GM19467 (cell line): ENCODE data around the gene PRRC2C.
"Not testable (repeated sequence)": the region's sequence is repeated elsewhere in the genome, so short reads cannot be mapped to it uniquely, and the experiment has no call there.

Experiments used
- ATAC-seq: cut with Tn5 transposase; IDR thresholded peaks from one replicate; pipeline ENCODE4 v1.9.1; 2021; ENCODE audit warnings: mild to moderate bottlenecking, moderate library complexity; ENCODE audit not compliant: unreplicated experiment

Gene PRRC2C

DNA sequence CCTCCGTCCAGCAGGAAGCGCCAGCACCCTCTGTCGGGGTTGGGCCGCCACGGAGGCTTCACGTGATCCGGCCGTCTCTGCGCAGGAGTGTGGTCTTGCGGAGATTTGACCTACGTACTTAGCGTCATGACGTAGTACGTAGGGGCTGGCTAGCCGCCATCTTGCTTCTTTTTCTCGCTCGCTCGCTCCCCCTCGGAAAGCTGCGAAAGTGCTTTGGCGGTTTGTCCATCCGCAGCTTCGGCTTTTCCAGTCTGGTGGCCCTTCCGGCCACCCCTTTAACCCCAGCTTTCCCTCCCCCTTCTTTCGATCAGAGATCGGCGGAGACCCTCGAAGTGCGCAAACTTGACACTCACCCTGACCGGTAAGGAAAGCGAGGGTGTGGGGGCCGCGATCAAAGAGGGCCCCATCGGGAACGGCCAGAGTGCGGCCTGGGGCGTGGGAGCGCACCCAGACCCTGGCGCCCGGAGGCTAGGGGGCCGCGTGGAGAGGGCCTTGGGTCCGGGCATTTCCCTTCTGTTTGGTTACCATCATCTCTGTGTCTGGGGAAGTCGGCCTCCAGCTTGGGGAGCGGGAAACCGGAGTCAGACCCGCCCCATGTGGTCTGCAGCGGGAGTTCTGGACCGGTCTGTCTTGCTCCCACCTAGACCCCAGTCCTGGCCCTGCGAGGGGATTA is at the start of gene PRRC2C:
Gene PRRC2C, plus strand, starts transcription at position 156 of the 673 bp plus-strand sequence. CDS start 26,559 bp downstream, outside the sequence.
- ATAC-seq: peak; percentile 95

DNA sequence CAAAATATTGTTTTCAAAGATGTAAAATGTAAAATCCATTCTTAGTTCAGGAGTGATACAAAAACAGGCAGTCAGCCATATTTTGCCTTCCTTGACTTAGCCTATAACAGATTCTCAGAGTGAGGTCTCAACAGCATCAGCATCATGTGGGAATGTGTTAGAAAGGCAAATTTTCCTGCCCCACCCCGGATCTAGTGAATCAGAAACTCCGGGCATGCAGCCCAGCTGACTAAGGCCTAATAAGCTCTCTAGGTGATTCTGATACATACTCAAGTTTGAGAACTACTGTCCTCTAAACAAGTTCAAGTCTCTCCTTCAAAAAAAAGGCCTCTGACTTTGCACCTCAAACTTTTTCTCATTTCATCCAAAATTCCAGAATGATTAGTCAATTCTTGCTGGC is 46.9 kb upstream of the PRRC2C start:
- no peak for ATAC-seq

GRCh38 chr1:171440201-171440600 is 45.1 kb upstream of the PRRC2C start:
- ATAC-seq: not testable (repeated sequence)

DNA sequence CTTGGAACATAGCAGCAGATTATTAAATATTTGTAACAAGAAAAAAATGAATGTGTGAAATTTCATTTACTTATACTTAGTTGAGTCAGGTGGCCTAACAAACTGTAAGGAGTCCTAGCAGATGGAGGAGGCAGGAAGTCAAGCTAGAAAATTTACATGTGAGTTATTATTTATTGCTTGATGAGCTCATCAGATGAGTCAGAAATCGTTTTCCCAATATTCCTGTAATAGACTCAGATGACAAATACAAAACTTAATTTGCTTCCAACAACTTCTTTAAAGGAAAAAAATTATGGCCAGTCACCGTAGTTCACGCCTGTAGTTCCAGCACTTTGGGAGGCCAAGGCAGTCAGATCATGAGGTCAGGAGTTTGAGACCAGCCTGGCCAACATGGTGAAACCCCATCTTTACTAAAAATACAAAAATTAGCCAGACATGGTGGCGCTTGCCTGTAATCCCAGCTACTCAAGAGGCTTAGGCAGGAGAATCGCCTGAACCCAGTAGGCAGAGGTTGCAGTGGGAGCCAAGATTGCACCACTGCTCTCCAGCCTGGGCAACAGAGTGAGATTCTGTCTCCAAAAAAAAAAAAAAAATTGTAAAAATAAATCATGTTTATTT is 43.9 kb upstream of the PRRC2C start:
- ATAC-seq: not testable (repeated sequence)

- no peak for ATAC-seq
These were observed 38.9 kb upstream of the PRRC2C start for GRCh38 chr1:171446386-171446785.

DNA sequence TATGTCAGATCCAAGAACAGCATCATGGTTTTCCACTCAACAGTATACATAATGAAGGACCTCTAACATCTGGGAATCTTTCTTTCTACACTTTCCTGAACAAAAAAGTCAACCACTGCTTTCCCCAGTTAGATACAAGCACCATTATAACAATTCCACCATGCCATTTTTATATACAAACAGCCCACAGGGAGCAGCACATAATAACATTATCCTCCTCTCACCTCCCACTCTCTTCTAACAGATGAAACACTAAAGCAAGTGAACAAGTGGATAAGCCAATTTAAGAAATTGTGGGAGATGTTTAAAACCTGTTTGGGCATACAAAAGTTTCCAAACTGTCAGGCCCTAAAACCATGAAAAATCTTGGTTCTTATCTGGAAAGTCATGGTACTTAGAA is 29.4 kb upstream of the PRRC2C start:
- no peak for ATAC-seq

DNA sequence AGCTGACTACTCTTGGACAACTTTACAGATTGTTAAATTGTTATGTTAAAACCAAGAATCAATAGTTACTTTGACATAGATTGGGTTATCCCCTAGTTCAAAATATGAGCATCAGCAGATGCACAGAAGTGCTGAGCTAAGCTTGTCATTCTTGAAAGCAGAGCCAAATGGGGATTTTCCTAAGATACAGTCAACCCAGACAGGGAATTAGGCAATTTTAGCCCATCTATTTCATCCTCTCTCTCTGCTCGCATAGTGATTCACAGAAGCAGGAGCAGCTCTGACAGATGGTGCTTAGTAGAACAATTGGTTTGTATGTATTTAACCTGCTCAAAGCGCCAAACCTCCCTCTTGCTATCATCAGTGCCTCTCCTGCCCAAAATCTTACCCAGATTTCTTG is 27.9 kb upstream of the PRRC2C start:
- no peak for ATAC-seq

DNA sequence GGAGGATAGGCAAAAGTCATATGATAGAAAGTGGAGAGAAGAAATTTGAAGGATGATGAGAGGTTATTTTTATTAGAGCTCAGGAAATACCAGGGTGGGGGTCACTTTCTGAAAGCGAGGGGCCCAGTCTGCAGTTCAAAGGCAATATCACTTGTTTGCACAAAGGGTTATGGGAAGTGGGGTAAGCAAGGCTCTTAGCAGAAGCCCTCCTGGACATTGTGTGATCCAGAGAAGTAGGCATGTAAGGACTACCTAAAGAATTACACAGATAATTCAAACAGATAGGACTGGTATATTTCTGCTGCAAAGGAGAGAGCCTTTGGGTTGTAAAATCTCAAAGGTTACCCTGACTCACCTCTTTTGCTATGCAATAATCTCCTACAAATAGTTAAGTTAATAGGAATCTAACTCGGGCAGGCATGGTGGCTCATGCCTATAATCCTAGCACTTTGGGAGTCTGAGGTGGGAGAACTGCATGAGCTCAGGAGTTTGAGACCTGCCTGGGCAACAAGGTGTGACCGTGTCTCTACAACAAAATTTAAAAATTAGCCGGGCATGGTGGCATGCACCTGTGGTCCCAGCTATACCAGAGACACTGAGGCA is 25.2 kb upstream of the PRRC2C start:
- no peak for ATAC-seq

DNA sequence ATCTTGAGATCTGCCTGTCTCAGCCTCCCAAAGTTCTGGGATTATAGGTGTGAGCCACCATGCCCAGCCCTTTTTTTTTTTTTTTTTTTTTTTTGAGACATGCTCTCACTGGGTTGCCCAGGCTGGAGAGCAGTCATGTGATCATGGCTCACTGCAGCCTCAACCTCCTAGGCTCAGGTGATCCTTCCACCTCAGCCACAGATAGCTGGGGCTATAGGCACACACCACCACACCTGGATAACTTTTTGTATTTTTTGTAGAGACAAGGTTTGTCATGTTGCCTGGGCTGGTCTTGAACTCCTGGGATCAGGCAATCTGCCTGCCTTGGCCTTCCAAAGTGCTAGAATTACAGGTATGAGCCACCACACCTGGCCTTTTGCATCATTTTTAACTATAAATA is 17.7 kb upstream of the PRRC2C start:
- no peak for ATAC-seq

DNA sequence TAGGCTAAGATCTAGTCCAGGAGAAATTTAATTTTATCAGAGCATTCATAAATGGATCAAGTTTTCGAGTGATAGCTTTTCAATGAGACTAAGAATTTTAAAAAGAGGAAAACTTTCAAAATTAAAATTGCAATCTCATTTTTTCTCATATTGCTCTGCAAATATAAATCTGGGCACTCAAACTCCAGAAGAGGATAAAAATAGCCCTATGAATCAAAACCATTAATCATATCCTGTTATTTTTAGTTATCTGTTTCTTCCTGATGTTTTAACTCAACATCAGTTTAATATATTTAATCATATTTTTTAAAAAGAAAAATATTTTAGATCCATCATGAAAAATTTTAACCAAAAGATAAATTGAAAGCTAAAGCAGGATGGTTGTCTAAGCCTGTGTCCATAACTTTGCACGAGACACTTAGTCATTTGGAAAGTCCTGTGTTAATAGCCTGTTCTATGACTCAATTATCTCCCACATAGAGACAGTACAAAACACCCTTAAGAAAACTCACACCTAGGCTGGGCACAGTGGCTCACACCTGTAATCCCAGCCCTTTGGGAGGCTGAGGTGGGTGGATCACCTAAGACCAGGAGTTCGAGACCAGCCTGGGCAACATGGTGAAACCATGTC is 17.1 kb upstream of the PRRC2C start:
- no peak for ATAC-seq

DNA sequence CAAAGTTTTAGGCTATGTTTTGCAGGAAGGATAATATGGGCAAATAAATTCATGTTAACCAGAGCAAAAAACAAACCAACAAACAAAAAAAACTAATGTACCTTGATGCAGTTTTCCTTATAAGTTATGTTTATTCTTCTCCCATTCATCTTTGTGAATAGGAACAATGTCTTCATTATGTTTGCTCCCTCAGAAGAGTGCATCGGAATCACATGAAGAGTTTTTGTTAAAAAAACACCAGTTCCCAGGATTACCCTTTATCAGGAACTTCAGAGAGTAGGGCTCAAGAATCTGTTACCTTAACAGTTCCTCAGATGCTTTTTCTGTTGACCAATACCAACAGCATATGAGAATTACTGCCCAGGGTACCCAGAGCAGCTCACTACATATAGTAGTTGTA is 14.6 kb upstream of the PRRC2C start:
- ATAC-seq: no peak

DNA sequence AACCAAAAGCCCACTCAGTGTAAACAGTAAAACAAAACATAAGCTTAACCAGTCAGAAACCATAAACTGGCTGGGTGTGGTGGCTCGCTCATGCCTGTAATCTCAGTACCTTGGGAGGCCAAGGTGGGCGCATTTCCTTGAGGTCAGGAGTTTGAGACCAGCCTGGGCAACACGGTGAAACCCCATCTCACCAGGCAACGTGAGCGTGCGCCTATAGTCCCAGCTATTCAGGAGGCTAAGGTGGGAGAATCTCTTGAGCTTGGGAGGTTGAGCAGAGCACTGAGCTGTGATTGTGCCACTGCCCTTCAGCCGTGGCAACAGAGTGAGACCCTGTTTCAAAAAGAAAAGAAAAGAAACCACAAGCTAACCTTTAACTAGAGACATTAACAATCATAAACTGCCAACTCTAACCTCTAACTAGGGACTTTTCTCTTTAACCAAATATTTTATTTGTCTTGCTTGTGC is 13.1 kb upstream of the PRRC2C start:
- peak; percentile 51 for ATAC-seq

DNA sequence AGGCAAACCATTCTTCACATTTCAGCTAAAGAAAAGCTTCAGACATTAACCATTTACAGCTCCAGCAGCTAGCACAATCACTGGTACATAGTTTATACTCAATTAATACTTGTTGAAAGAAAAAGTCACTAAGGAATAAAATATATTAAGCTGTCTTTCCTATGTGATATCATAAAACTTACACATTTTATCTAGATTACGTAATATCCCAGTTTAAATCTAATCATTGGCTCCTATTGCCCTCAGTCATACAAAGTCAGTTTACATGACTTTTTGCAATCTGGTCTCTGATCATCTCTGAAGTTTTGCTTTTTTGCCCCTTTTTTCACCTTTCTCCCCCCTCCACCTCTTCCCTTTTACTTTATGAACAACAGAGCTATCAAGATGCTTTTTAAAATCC is 8.5 kb upstream of the PRRC2C start:
- no peak for ATAC-seq

- ATAC-seq: no peak
These were observed 7.5 kb upstream of the PRRC2C start for GRCh38 chr1:171477804-171478203.

DNA sequence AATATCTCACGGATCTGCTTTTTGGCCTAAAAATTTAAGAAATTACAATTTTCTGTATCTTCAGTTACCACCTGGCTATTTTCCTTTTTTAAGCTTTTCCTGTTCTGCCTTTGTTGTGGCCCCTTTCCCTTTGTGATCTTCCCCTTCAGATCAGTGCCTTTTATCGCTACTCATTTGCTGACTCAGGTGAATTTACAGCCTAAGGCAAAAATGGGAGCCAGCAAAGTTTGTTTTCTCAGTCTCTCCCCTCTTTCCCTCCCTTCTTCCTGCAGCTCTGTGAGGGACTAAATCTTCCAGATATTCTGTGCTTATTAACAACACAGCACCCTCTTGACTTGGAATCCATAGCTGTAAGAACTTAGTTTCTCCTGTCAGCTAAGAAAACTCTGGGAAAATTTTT is 5.3 kb upstream of the PRRC2C start:
- ATAC-seq: no peak

GRCh38 chr1:171484760-171485374 is 463 bp upstream of the PRRC2C start:
- peak; percentile 44 for ATAC-seq

DNA sequence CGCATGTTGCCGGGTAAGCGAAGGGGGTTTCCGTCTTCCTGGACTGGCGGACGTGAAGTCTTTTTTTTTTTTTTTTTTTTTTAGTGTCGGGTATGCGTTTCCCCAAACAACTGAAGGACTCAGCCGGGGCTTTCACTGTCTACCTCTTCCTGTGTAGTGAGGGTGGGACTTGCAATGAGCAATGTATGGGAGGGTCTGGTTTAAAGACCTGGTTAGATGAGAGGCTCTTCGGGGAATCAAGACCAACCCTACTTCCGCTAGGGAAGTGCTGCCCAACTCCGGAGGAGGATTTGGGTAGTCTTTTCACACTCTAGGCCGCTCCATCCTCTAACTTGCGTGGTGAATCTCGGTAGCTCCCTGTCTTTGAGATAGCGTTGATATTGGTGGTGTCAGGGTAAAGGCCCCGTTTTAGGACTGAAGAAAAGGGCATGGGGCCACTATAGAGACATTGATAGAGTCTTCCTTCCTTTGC is 754 bp downstream of the PRRC2C start:
- peak; percentile 38 for ATAC-seq

DNA sequence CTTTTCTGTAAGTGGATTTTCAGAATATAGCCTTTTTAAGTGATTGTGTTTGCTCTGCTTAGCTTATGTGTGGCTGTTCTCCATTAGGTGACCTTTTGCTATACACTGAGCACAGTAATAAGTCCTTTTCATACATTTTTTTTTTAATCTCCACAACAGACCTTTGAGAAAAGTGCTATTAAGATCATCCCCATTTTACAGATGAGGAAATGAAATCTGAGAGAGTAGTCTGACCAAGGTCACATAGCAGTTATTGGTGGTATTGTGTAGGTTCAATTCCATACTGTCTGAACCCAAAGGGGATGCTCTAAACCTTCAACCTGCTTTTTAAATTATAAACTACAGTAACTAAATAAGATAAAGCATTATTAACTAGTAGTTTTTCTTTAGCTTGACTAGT is 1.7 kb downstream of the PRRC2C start:
- ATAC-seq: no peak

DNA sequence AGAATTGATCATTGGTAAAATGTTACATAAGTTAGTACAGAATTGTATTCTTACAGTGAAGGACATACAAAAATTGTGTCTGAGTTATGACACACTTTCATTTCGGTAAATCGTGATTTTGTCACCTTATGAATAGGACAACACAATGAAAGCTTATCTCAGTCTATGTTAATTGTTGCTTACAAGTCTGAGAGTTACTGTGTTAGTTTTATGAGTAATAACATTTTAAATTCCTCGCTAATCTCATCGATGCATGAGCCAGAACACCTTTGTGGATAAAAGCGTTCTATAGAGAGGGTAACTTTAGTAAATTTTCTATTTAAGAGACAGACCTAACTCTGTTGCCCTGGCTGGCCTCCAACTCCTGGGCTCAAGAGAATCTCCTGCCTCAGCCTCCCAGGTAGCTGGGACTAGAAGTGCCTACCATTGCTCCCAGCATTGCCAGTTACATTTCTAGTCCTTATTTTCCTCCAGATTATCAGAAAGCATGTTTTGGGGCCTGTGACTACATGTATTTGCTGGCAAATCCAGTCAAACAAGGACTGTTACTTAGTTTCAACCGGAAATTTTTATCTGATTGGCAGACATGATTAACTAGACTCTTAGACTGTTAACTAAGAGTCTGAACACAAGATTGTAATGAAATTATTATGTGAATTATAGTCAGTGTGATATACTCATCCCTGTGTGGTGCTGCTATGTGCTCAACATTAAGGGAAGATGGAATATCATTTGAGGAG is 3.0 kb downstream of the PRRC2C start:
- ATAC-seq: no peak

GRCh38 chr1:171494076-171494475 is 8.7 kb downstream of the PRRC2C start:
- no peak for ATAC-seq

DNA sequence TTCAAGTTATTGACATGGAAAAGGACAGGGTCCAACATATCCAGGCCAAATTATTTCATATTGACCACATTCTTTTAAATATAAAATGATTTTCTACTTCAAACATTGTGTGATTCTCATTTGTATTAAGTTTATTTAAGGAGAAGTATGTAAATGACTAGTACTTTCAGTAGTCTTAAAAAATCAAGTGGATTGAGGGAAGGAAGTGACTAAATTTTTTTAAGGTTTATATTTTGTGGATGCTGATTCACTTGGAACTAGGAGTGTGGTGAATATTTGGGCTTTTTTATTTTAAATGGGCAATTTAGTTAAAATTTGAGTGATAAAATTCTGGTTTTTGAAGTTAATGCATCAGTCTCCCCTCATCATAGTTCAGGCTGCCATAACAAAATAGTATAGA is 10.1 kb downstream of the PRRC2C start:
- ATAC-seq: no peak
